GM23338 (cell line): ENCODE results near the gene TRIB2. TPM values are rescaled to one million over a fixed set of nuclear protein-coding genes. Genes with fewer than 3 reads are reported as not detected.

Source experiments
- ATAC-seq: fragments of 200-7000 bp; cut with Tn5 transposase; 3 replicates; pipeline ENCODE4 v1.9.1; 2020
- DNase-seq: peaks from one replicate; pipeline ENCODE4 v3.0.0-alpha.2; 2015; ENCODE audit warnings: low spot score
- H2AFZ ChIP-seq: fragments of 200-600 bp; sonication (generic); 2 replicates; pipeline ENCODE4 v1.8.0; 2016; ENCODE audit warnings: antibody characterized with exemption, mild to moderate bottlenecking, moderate library complexity
- H3F3A ChIP-seq: fragments of 200-600 bp; sonication (generic); replicated peaks from 2 replicates; pipeline ENCODE4 v1.8.0; 2017; ENCODE audit warnings: antibody characterized with exemption, mixed run types, low read depth
- H3K27ac ChIP-seq: fragments of 200-600 bp; sonication (generic); 2 replicates; pipeline ENCODE4 v1.6.1; 2016; ENCODE audit warnings: low read depth
- H3K27me3 ChIP-seq: fragments of 200-600 bp; sonication (generic); 2 replicates; pipeline ENCODE4 v1.8.0; 2016; ENCODE audit warnings: mild to moderate bottlenecking, mixed run types, moderate library complexity; ENCODE audit not compliant: insufficient read depth
- H3K36me3 ChIP-seq: fragments of 200-600 bp; sonication (generic); 2 replicates; pipeline ENCODE4 v1.8.0; 2016; ENCODE audit warnings: mild to moderate bottlenecking; ENCODE audit not compliant: insufficient read depth
- H3K4me1 ChIP-seq: fragments of 200-600 bp; sonication (generic); 2 replicates; pipeline ENCODE4 v1.8.0; 2016; ENCODE audit warnings: mild to moderate bottlenecking, moderate library complexity; ENCODE audit not compliant: insufficient read depth
- H3K4me2 ChIP-seq: fragments of 200-600 bp; sonication (generic); 2 replicates; pipeline ENCODE4 v1.7.1; 2017; ENCODE audit warnings: mixed run types
- H3K4me3 ChIP-seq: fragments of 200-600 bp; sonication (generic); 2 replicates; pipeline ENCODE4 v1.6.1; 2016; ENCODE audit warnings: mixed run types
- H3K79me2 ChIP-seq: fragments of 200-600 bp; sonication (generic); replicated peaks from 2 replicates; pipeline ENCODE4 v1.8.0; 2017; ENCODE audit warnings: mild to moderate bottlenecking; ENCODE audit not compliant: insufficient read depth
- H3K9me2 ChIP-seq: fragments of 200-600 bp; sonication (generic); 2 replicates; pipeline ENCODE4 v1.8.0; 2017; ENCODE audit not compliant: insufficient read depth
- H4K20me1 ChIP-seq: fragments of 200-600 bp; sonication (generic); replicated peaks from 2 replicates; pipeline ENCODE4 v1.8.0; 2017; ENCODE audit warnings: mild to moderate bottlenecking; ENCODE audit not compliant: insufficient read depth
- H3K27ac Mint-ChIP-seq: 2 replicates; pipeline ENCODE4 v1.8.0; 2020; ENCODE audit warnings: inconsistent platforms, mild to moderate bottlenecking, moderate library complexity, mixed read lengths
- H3K27me3 Mint-ChIP-seq: 3 replicates; pipeline ENCODE4 v1.8.0; 2022; ENCODE audit warnings: low read depth, mild to moderate bottlenecking, moderate library complexity, mixed read lengths, inconsistent platforms; ENCODE audit not compliant: insufficient read depth, poor library complexity
- H3K36me3 Mint-ChIP-seq: 3 replicates; pipeline ENCODE4 v1.8.0; 2021; ENCODE audit warnings: low read depth, mild to moderate bottlenecking, inconsistent platforms, moderate library complexity, mixed read lengths
- H3K4me1 Mint-ChIP-seq: 3 replicates; pipeline ENCODE4 v1.8.0; 2020; ENCODE audit warnings: mild to moderate bottlenecking, inconsistent platforms, mixed read lengths
- H3K4me3 Mint-ChIP-seq: 3 replicates; pipeline ENCODE4 v1.8.0; 2021; ENCODE audit warnings: moderate library complexity, mild to moderate bottlenecking, inconsistent platforms, mixed read lengths
- H3K9me3 Mint-ChIP-seq: 3 replicates; pipeline ENCODE4 v1.8.0; 2020; ENCODE audit warnings: moderate library complexity, mild to moderate bottlenecking, inconsistent platforms, mixed read lengths
- CREB1 ChIP-seq: fragments of 250-450 bp; sonication (Bioruptor Pico); IDR thresholded peaks from 2 replicates; pipeline ENCODE4 v1.5.0; 2020; ENCODE audit warnings: low read depth, mild to moderate bottlenecking, moderate library complexity
- EZH2 ChIP-seq: fragments of 200-600 bp; sonication (generic); IDR thresholded peaks from one replicate; pipeline ENCODE4 v1.8.0; 2017; ENCODE audit warnings: antibody characterized with exemption, mild to moderate bottlenecking, low read depth; ENCODE audit not compliant: unreplicated experiment
- EZH2phosphoT487 ChIP-seq: fragments of 200-600 bp; sonication (generic); IDR thresholded peaks from one replicate; pipeline ENCODE4 v1.8.1; 2018; ENCODE audit warnings: antibody characterized with exemption; ENCODE audit not compliant: unreplicated experiment
- JUNB ChIP-seq: IDR thresholded peaks from one replicate; pipeline ENCODE4 v1.6.1; 2016; ENCODE audit warnings: antibody characterized with exemption; ENCODE audit not compliant: unreplicated experiment
- NANOG ChIP-seq: IDR thresholded peaks from 2 replicates; pipeline ENCODE4 v1.6.1; 2016; ENCODE audit warnings: antibody characterized with exemption, borderline replicate concordance
- POLR2AphosphoS5 ChIP-seq: IDR thresholded peaks from 2 replicates; pipeline ENCODE4 v1.6.1; 2016; ENCODE audit warnings: antibody characterized with exemption, low read depth
- STAT1 ChIP-seq: IDR thresholded peaks from one replicate; pipeline ENCODE4 v1.6.1; 2016; ENCODE audit warnings: antibody characterized with exemption; ENCODE audit not compliant: unreplicated experiment
- ZNF114 ChIP-seq: fragments of 250-450 bp; sonication (Bioruptor Pico); IDR thresholded peaks from 2 replicates; pipeline ENCODE4 v1.5.0; 2020; ENCODE audit warnings: mild to moderate bottlenecking, moderate library complexity
- ZNF331 ChIP-seq: fragments of 250-450 bp; sonication (Bioruptor Pico); IDR thresholded peaks from 2 replicates; pipeline ENCODE4 v1.5.0; 2020; ENCODE audit warnings: low read depth, mild to moderate bottlenecking, moderate library complexity
- polyA plus RNA-seq: library from polyadenylated mRNA; unstranded; fragments of >200 nt; fragmentation: Nextera tagmentation; extraction: Ambion mirVana; gene quantifications from 2 replicates; pipeline ENCODE4 v1.2.1, GENCODE V29; 2016
- total RNA-seq: library from RNA; depleted of rRNA; stranded (reverse); fragments of >200 nt; shearing (Covaris generic); gene quantifications from 2 replicates; pipeline ENCODE4 v1.2.3, GENCODE V29; 2014
- TF ChIP-seq, protein P1 (sequence below), 2 experiments: fragments of 200-600 bp in 1 of 2; sonication (generic) in 1 of 2; conservative IDR thresholded peaks; 2 replicates each; pipeline versions ENCODE4 v1.5.1 to v1.6.1; 2016 to 2017; ENCODE audit warnings: antibody characterized with exemption in 2 of 2, low read depth in 2 of 2, mild to moderate bottlenecking in 2 of 2, moderate library complexity in 1 of 2
- TF ChIP-seq, protein P2 (sequence below): IDR thresholded peaks from one replicate; pipeline ENCODE4 v1.6.1; 2018; ENCODE audit warnings: antibody characterized with exemption; ENCODE audit not compliant: unreplicated experiment
- TF ChIP-seq, protein P3 (sequence below): fragments of 250-450 bp; sonication (Bioruptor Pico); IDR thresholded peaks from 2 replicates; pipeline ENCODE4 v1.5.0; 2020; ENCODE audit warnings: mild to moderate bottlenecking, moderate library complexity
- TF ChIP-seq, protein P4 (sequence below): IDR thresholded peaks from 2 replicates; pipeline ENCODE4 v1.6.1; 2016; ENCODE audit warnings: antibody characterized with exemption

The TRIB2 gene
- total and polyA plus RNA-seq, 2 experiments from 2014 or later, result 40.3 to 109 TPM

DNA sequence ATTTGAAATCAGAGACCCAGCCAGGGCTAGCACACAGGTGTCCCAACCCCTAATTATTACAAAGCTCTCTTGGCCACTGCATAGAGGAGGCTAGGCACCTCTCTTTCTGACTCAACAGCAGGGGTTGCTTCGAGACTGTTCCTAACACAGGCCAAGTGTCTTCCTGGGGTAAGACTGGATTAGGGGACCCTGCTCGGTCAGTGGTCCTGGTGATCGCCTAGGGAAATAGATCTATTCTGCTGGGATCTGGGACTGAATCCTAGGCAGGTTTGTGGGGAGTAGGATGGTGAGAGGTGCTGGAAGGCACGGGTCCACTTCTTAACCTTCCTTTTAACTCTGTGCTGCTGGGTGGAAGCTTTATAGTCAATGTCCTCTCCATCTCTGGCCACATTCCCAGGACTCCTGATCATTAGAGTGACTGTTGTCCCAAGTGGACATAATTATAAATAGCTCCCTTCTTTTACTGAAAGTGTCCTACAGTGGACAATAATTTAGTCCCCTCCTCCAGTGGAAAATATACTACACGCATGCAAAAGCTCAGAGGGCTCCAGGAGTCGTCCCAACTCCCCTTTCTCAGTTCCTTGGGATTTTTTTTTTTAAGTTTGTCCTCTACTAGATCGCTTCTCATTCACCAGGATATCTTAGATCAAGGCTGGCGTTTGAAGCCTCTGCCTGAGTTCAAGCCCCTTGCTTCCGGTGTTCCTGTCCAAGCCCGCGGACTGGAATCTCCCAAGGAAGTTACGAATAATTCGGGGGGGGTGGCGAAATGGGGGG lies 1.3 kb upstream of the TRIB2 start:
- peaks cover 25% of the 10 kb centered on the region for H3K4me1 ChIP-seq
- H3K27me3 Mint-ChIP-seq, result peaks cover 13% of the 10 kb centered on the region
- H3K4me3 ChIP-seq, result peak overlapping the region; percentile 98
- peak overlapping the region; percentile 88 for H3K4me2 ChIP-seq
- H3K27ac Mint-ChIP-seq, result no peak overlapping the region
- peaks cover 13% of the 10 kb centered on the region; the same call in 2 of the 3 replicates for H3K36me3 Mint-ChIP-seq
- DNase-seq, result peak; percentile 15
- H3K9me2 ChIP-seq, result peaks cover 4% of the 10 kb centered on the region
- H4K20me1 ChIP-seq, result peaks cover 9% of the 10 kb centered on the region; the same call in 1 of the 2 replicates
- H3K4me3 Mint-ChIP-seq, result peak overlapping the region; percentile 92
- no peak for ATAC-seq
- H3K79me2 ChIP-seq, result peaks cover 27% of the 10 kb centered on the region
- H3K27ac ChIP-seq, result no peak overlapping the region
- TF ChIP-seq, protein P1, sequence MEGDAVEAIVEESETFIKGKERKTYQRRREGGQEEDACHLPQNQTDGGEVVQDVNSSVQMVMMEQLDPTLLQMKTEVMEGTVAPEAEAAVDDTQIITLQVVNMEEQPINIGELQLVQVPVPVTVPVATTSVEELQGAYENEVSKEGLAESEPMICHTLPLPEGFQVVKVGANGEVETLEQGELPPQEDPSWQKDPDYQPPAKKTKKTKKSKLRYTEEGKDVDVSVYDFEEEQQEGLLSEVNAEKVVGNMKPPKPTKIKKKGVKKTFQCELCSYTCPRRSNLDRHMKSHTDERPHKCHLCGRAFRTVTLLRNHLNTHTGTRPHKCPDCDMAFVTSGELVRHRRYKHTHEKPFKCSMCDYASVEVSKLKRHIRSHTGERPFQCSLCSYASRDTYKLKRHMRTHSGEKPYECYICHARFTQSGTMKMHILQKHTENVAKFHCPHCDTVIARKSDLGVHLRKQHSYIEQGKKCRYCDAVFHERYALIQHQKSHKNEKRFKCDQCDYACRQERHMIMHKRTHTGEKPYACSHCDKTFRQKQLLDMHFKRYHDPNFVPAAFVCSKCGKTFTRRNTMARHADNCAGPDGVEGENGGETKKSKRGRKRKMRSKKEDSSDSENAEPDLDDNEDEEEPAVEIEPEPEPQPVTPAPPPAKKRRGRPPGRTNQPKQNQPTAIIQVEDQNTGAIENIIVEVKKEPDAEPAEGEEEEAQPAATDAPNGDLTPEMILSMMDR (conservative IDR thresholded peaks at IDR 0.05; ENCODE audit: low read depth in 2 of 2), result no peak
- TF ChIP-seq ZNF331 (no peak), JUNB (no peak), STAT1 (no peak), EZH2phosphoT487 (no peak), CREB1 (no peak), ZNF114 (CRISPR knock-in tag) (no peak), EZH2 (no peak), NANOG (no peak), POLR2AphosphoS5 (no peak)
- TF ChIP-seq, protein P2, sequence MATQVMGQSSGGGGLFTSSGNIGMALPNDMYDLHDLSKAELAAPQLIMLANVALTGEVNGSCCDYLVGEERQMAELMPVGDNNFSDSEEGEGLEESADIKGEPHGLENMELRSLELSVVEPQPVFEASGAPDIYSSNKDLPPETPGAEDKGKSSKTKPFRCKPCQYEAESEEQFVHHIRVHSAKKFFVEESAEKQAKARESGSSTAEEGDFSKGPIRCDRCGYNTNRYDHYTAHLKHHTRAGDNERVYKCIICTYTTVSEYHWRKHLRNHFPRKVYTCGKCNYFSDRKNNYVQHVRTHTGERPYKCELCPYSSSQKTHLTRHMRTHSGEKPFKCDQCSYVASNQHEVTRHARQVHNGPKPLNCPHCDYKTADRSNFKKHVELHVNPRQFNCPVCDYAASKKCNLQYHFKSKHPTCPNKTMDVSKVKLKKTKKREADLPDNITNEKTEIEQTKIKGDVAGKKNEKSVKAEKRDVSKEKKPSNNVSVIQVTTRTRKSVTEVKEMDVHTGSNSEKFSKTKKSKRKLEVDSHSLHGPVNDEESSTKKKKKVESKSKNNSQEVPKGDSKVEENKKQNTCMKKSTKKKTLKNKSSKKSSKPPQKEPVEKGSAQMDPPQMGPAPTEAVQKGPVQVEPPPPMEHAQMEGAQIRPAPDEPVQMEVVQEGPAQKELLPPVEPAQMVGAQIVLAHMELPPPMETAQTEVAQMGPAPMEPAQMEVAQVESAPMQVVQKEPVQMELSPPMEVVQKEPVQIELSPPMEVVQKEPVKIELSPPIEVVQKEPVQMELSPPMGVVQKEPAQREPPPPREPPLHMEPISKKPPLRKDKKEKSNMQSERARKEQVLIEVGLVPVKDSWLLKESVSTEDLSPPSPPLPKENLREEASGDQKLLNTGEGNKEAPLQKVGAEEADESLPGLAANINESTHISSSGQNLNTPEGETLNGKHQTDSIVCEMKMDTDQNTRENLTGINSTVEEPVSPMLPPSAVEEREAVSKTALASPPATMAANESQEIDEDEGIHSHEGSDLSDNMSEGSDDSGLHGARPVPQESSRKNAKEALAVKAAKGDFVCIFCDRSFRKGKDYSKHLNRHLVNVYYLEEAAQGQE, result no peak
- TF ChIP-seq, protein P3, sequence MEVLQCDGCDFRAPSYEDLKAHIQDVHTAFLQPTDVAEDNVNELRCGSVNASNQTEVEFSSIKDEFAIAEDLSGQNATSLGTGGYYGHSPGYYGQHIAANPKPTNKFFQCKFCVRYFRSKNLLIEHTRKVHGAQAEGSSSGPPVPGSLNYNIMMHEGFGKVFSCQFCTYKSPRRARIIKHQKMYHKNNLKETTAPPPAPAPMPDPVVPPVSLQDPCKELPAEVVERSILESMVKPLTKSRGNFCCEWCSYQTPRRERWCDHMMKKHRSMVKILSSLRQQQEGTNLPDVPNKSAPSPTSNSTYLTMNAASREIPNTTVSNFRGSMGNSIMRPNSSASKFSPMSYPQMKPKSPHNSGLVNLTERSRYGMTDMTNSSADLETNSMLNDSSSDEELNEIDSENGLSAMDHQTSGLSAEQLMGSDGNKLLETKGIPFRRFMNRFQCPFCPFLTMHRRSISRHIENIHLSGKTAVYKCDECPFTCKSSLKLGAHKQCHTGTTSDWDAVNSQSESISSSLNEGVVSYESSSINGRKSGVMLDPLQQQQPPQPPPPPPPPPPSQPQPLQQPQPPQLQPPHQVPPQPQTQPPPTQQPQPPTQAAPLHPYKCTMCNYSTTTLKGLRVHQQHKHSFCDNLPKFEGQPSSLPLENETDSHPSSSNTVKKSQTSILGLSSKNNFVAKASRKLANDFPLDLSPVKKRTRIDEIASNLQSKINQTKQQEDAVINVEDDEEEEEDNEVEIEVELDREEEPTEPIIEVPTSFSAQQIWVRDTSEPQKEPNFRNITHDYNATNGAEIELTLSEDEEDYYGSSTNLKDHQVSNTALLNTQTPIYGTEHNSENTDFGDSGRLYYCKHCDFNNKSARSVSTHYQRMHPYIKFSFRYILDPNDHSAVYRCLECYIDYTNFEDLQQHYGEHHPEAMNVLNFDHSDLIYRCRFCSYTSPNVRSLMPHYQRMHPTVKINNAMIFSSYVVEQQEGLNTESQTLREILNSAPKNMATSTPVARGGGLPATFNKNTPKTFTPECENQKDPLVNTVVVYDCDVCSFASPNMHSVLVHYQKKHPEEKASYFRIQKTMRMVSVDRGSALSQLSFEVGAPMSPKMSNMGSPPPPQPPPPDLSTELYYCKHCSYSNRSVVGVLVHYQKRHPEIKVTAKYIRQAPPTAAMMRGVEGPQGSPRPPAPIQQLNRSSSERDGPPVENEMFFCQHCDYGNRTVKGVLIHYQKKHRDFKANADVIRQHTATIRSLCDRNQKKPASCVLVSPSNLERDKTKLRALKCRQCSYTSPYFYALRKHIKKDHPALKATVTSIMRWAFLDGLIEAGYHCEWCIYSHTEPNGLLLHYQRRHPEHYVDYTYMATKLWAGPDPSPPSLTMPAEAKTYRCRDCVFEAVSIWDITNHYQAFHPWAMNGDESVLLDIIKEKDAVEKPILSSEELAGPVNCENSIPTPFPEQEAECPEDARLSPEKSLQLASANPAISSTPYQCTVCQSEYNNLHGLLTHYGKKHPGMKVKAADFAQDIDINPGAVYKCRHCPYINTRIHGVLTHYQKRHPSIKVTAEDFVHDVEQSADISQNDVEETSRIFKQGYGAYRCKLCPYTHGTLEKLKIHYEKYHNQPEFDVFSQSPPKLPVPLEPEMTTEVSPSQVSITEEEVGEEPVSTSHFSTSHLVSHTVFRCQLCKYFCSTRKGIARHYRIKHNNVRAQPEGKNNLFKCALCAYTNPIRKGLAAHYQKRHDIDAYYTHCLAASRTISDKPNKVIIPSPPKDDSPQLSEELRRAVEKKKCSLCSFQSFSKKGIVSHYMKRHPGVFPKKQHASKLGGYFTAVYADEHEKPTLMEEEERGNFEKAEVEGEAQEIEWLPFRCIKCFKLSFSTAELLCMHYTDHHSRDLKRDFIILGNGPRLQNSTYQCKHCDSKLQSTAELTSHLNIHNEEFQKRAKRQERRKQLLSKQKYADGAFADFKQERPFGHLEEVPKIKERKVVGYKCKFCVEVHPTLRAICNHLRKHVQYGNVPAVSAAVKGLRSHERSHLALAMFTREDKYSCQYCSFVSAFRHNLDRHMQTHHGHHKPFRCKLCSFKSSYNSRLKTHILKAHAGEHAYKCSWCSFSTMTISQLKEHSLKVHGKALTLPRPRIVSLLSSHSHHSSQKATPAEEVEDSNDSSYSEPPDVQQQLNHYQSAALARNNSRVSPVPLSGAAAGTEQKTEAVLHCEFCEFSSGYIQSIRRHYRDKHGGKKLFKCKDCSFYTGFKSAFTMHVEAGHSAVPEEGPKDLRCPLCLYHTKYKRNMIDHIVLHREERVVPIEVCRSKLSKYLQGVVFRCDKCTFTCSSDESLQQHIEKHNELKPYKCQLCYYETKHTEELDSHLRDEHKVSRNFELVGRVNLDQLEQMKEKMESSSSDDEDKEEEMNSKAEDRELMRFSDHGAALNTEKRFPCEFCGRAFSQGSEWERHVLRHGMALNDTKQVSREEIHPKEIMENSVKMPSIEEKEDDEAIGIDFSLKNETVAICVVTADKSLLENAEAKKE, result no peak
- TF ChIP-seq, protein P4, sequence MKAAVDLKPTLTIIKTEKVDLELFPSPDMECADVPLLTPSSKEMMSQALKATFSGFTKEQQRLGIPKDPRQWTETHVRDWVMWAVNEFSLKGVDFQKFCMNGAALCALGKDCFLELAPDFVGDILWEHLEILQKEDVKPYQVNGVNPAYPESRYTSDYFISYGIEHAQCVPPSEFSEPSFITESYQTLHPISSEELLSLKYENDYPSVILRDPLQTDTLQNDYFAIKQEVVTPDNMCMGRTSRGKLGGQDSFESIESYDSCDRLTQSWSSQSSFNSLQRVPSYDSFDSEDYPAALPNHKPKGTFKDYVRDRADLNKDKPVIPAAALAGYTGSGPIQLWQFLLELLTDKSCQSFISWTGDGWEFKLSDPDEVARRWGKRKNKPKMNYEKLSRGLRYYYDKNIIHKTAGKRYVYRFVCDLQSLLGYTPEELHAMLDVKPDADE, result no peak
- no peaks in the 10 kb centered on the region for H3K36me3 ChIP-seq
- H3F3A ChIP-seq, result no peaks in the 10 kb centered on the region
- no peak overlapping the region for H2AFZ ChIP-seq
- H3K4me1 Mint-ChIP-seq, result peaks cover 22% of the 10 kb centered on the region
- peaks cover 3% of the 10 kb centered on the region; the same call in 2 of the 3 replicates for H3K9me3 Mint-ChIP-seq
- peaks cover 24% of the 10 kb centered on the region for H3K27me3 ChIP-seq
